22Rv1 (cell line): ENCODE data around the gene PLXND1.

Source experiments
- CTCF ChIP-seq: fragments of 450-650 bp; IDR thresholded peaks from 2 replicates; pipeline ENCODE4 v1.5.1; 2017; ENCODE audit warnings: mild to moderate bottlenecking
- ZFX ChIP-seq: fragments of 450-650 bp; IDR thresholded peaks from 2 replicates; pipeline ENCODE4 v1.6.1; 2017; ENCODE audit warnings: antibody characterized with exemption, borderline replicate concordance

GRCh38 chr3:129558081-129558771 is 48.2 kb downstream of the PLXND1 start:
- TF ChIP-seq CTCF (no peak), ZFX (no peak)
